Dedifferentiated amniotic fluid mesenchymal stem cell (primary cell): ENCODE results near the gene RPIA.
"Not testable (repeated sequence)": the region's sequence is repeated elsewhere in the genome, so short reads cannot be mapped to it uniquely, and the experiment has no call there.

Experiments
- DNase-seq: peaks from one replicate; pipeline ENCODE4 v3.0.0-alpha.2; 2016; ENCODE audit errors: extremely low spot score

The RPIA gene

DNA sequence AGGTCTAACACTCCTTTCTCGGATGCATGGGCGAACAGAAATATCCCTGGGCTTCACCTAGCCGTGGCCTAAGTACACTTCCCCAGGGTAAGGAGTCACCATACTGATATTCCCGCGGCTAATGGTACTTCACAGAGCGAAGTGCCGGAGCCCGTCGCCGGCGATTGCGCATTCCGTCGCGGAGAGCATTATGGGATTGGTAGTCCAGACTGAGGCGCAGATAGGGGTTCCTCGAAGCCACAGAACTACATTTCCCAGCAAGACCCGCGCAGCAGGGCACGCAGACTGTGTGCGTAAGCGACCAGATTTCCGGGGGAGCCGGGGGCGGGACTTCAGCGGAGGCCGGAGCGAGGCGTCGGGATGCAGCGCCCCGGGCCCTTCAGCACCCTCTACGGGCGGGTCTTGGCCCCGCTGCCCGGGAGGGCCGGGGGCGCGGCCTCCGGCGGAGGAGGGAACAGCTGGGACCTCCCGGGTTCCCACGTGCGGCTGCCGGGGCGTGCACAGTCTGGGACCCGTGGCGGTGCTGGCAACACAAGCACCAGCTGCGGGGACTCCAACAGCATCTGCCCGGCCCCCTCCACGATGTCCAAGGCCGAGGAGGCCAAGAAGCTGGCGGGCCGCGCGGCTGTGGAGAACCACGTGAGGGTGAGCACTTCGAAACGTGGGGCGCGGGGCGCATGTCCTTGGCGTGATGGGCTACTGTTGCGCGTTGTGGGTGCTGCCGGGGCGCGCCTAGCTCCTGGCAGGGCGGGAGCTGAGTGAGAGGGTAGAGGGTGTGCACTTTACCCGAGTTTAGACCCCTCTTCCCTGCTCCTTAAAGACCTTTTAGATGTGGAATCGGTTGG, at the start of gene RPIA:
TSS of gene RPIA (plus strand) at position 335 of the 845 bp plus-strand sequence. CDS start at position 361, 26 bp downstream.
- peak; percentile 99 for DNase-seq

DNA sequence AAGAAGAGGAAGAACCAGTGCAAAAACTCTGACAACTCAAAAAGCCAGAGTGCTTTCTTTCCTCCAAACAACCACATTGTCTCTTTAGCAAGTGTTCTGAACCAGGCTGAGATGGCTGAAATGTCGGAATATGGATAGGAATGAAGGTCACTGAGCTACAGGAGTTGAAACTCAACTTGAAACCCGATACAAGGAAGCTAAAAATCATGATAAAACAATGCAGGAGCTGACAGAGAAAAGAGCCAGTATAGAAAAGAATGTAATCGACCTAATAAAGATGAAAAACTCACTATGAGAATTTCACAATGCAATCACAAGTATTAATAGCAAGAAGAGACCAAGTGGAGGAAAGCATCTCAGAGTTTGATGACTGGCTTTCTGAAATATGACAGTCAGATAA, 49.2 kb upstream of the RPIA start:
- no peak for DNase-seq

DNA sequence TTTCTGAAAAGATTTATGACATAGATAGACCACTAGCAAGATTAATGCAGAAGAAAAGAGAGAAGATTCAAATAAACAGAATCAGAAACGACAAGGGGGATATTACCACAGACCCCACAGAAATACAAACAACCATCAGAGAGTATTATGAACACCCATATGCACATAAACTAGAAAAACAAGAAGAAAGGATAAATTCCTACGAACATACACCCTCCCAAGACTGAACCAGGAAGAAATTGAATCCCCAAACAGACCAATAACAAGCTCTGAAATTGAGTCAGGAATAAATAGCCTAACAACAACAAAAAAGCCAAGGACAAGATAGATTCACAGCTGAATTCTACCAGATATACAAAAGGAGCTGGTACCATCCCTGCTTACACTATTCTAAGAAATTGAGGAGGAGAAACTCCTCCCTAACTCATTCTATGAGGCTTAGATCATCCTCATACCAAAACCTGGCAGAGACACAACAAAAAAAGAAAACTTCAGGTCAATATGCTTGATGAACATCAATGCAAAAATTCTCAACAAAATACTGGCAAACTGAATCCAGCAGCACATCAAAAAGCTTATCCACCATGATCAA, 46.1 kb upstream of the RPIA start:
- not testable (repeated sequence) for DNase-seq

- DNase-seq, result no peak
Observed at GRCh38 chr2:88651646-88652045, 39.8 kb upstream of the RPIA start.

GRCh38 chr2:88654714-88655113, 36.8 kb upstream of the RPIA start:
- no peak for DNase-seq

- DNase-seq, result peak; percentile 54
Observed at GRCh38 chr2:88656690-88657089, 34.8 kb upstream of the RPIA start.

GRCh38 chr2:88657131-88657530, 34.3 kb upstream of the RPIA start:
- DNase-seq, result no peak

GRCh38 chr2:88658326-88658725, 33.1 kb upstream of the RPIA start:
- DNase-seq, result peak; percentile 53

DNA sequence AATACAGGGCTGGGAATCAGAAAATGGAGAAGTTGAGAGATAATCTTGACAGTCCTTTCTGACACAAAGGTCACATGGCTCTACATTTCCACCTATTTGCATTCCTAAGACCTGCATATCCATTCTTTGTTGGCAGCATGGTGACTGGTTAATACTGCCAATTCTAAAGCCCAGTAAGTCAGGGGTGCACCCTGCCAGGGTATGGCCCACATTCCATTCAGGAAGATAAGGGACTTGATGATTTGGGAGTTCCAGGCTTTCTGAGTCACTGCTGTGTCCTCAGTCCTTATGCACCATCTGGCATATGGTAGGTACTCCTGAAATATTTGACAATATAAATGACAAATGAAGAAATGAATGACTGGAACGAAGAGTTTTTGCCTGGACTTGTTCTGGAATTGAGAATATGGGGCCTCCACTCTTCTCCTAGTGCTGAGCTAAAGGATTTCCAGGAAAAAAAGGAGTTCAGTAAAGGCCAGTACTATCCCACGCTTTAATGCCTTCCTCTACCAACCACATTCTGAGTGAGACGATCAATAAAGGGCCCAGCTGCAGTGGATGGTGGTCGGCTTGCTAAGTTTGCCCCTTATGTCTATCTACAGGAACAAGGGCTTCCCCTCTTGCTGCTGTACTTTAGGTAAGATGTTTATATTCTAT, 32.5 kb upstream of the RPIA start:
- no peak for DNase-seq

GRCh38 chr2:88659538-88659915, 31.9 kb upstream of the RPIA start:
- peak; percentile 90 for DNase-seq

- DNase-seq, result no peak
Observed at GRCh38 chr2:88660622-88661021, 30.9 kb upstream of the RPIA start.

- no peak for DNase-seq
Observed at GRCh38 chr2:88666576-88666975, 24.9 kb upstream of the RPIA start.

DNA sequence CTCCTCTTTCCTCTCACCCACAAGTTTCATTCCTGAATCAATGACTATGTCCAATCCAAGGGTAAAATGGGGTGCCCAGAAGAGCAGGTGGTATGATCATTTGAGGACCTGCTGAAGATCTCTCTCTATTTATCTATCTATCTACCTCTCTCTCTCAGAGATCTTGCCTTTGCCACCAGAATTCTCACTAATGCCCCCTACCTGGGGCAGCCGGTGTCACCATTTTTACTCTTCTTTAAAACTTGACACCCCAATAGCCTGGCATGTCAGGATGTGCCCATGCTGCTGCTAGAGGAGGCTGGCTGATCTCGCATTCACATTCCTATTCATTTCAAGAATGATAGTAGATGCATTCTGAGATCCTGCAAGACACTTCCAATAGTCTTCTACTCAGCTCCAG, 24.3 kb upstream of the RPIA start:
- DNase-seq, result no peak

GRCh38 chr2:88668862-88669261, 22.6 kb upstream of the RPIA start:
- no peak for DNase-seq

GRCh38 chr2:88669482-88670214, 21.8 kb upstream of the RPIA start:
- peak; percentile 31 for DNase-seq

DNA sequence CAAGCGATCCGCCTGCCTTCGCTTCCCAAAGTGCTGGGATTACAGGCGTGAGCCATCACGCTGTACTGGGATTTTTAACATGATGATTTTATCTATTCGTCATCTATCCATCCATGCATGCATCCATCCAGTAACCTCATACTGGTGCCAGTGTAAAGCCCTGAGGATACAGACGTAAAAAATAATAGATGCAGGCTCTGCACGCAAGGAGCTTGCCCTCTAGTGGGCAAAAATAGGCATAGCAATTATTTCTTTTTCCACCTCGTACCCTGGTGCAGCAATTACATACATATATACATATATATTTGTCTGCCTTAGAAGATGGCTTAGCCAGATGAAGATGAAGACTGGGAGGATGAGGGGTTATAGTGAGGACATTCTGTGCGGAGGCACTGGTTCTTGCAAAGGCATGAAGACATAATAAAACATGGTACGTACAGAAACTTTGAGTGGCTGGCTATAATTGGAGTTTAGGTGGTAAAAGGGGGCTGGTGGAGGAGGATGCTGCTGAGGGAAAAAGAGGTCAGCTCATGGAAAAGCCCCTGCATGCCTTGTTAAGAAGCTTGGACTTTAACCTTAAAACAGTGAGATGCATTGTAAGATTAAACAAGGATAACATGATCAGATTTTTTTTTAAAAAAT, 19.6 kb upstream of the RPIA start:
- DNase-seq, result peak; percentile 62

- no peak for DNase-seq
Observed at GRCh38 chr2:88673363-88673762, 18.1 kb upstream of the RPIA start.

DNA sequence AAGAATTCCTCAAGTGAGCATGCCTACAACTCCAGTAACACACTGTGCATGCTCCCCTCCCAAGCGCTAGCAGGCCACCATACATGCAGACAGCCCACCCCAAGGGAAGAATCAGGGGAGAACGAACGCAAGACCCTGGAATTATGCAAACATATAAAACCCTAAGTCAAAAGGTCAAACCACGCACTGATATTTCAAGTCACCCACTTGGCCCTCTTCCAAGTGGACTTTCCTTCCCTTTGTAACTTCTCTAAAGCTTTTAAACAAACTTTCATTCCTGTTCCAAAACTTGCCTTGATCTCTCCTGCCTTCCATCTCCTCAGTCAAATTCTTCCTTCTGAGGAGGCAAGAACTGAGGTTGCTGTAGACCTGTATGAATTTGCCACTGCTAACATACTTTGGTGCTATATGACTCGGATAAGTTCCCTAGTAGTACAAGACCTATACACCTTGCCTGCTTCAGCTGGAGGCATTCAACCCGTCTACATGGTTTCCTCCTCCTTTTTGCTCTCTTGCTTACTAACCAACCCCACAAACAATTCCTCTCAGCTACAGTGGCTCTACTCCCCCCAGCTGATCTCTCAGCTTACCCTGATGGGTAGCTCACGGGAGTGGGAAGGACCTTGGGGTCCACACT, 11.1 kb upstream of the RPIA start:
- no peak for DNase-seq

DNA sequence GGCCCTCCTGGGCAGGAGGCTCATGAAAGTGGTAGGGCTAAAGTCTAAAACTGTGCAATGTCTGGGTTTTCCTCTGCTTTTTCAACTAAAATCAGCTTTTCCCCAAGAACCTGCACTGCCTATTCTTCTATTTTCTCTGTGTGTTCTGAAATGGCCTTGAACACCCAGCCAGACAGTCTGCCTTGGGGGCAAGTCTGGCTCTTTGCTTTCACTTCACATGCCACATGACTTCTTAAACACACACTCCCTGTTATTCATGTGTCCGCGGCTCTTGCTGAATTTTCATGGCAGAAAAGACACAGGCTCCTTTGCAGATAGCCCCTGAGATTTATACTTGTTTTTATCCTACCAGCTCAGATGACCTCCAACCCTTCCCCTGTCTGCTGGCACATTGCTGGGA, 10.6 kb upstream of the RPIA start:
- no peak for DNase-seq

- DNase-seq, result no peak
Observed at GRCh38 chr2:88683160-88684021, 8.1 kb upstream of the RPIA start.
